ENCODE measurements around the gene ELP5. TPM values are rescaled to one million over a fixed set of nuclear protein-coding genes. Genes with fewer than 3 reads are reported as not detected.

ELP5 gene
- total and polyA plus RNA-seq, 10 of the 15 experiments (the other 5 are each of a cell fraction or from before 2014, with no cell fraction given) = 41.1 to 109 (median 77.5) TPM

DNA sequence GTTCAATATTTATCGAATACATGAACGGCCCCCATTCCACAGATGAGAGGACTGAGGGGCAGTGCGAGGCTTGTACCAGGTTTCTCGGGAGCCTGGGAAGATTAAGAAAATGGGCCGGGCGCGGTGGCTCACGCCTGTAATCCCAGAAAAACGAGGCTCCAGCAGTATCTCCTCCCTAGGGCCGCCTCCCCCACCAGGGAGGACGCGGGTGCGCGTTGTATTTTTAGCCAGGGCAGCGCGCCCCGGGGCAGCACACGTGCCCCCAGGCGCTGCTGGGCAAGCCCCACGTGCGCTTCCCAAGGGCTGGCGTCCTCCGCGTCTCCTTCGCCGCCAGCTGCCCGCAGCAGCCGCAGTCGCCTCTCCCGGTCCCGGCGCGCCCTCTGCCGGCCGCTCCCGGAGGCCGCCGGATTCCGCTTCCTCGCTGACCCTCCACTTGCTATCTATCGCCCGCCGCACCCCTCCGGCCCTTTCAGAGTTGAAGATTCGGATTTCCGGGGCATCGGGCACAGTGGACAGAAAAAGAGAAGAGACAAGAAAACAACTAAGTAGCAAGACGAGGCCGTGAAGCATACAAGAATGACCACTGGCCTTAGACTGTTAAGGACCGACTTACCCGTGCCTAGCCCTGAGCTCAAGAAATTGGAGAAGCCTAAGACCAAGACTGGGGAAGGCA, 44.3 kb downstream of the ELP5 start:
- ATAC-seq = peak; percentile 89
- peak overlapping the region; percentile 11; the same call in 1 of the 2 replicates for H3K4me3 ChIP-seq
- no peak for FAIRE-seq
- peak overlapping the region; percentile 64 for H2AFZ ChIP-seq (ENCODE audit: control insufficient read depth, low read depth, low read length)
- 6% methylated on average over 51 of the region's 51 CpGs for WGBS (ENCODE audit: insufficient coverage, insufficient replicate concordance, low lambda C conversion rate, missing lambda C conversion rate)
- H3K27me3 ChIP-seq (replicated peaks in 1 of 2; ENCODE audit: control insufficient read depth in 2 of 2, insufficient read depth in 2 of 2, low read length in 1 of 2) = peaks cover 3 to 5% of the 10 kb centered on the region in 2 experiments
- no peak overlapping the region for H3K9ac ChIP-seq (ENCODE audit: control insufficient read depth, insufficient read depth, low read length)
- H3K9me3 ChIP-seq (replicated peaks; ENCODE audit: control insufficient read depth, insufficient read depth, low read length) = no peaks in the 10 kb centered on the region
- SMC1A ChIA-PET (ENCODE audit: uncharacterized antibody, unreplicated experiment) = interaction anchor here (0.7 to 2.4 kb wide), 12 partner anchors 9 to 251 kb away, joined by 3 to 19 read pairs (median 6); partner anchors contain the start of gene SLC2A4
- H3K27ac ChIP-seq (ENCODE audit: control insufficient read depth, insufficient read depth) = no peak overlapping the region
- H4K20me1 ChIP-seq (ENCODE audit: control insufficient read depth, insufficient read depth) = no peaks in the 10 kb centered on the region
- in situ Hi-C loops (cut with MboI) (loop anchor here (5.0 kb wide), 1 partner anchor 254 kb away; the partner anchor contains the start of gene SLC16A11), intact Hi-C loops (cut with micrococcal nuclease; ENCODE audit: unreplicated experiment) (loop anchor here (1.0 to 5.0 kb wide), 3 partner anchors 16 to 252 kb away; partner anchors contain the start of gene SLC16A11)
- H3K36me3 ChIP-seq (ENCODE audit: control insufficient read depth in 2 of 2, insufficient read depth in 2 of 2, low read length in 1 of 2) = no peaks in the 10 kb centered on the region
- CTCF ChIA-PET = interaction anchor here (0.6 to 5.7 kb wide), 31 partner anchors 9 to 318 kb away, joined by 3 to 102 read pairs (median 4); partner anchors contain the start of genes ACADVL, ACAP1, DLG4 and DVL2
- RAD21 ChIA-PET (ENCODE audit: unreplicated experiment) = interaction anchor here (0.7 to 2.1 kb wide), 14 partner anchors 9 to 252 kb away, joined by 3 to 44 read pairs (median 6); partner anchors contain the start of genes ACADVL, ACAP1, DLG4 and GABARAP
- H3K4me1 ChIP-seq (ENCODE audit: control insufficient read depth, insufficient read depth, low read length) = peaks cover 3% of the 10 kb centered on the region
- H3K79me2 ChIP-seq (ENCODE audit: control insufficient read depth, insufficient read depth, low read length) = no peaks in the 10 kb centered on the region
- no peak for DNase-seq (ENCODE audit: low read depth, low spot score)
- peak overlapping the region; percentile 71 for H3K4me2 ChIP-seq (ENCODE audit: control insufficient read depth, insufficient read depth)
- POLR2A ChIA-PET = interaction anchor here (0.9 to 1.7 kb wide), 5 partner anchors 14 to 76 kb away, joined by 3 to 4 read pairs (median 3); partner anchors contain the start of genes ACAP1 and SLC2A4
- no TSS peak for BruUV-seq (replicated peaks)
- no peak for TF ChIP-seq SPI1 (IDR thresholded peaks at IDR 0.05; ENCODE audit: borderline replicate concordance, insufficient read depth, low read depth, low read length)
- TF ChIP-seq, protein P1, sequence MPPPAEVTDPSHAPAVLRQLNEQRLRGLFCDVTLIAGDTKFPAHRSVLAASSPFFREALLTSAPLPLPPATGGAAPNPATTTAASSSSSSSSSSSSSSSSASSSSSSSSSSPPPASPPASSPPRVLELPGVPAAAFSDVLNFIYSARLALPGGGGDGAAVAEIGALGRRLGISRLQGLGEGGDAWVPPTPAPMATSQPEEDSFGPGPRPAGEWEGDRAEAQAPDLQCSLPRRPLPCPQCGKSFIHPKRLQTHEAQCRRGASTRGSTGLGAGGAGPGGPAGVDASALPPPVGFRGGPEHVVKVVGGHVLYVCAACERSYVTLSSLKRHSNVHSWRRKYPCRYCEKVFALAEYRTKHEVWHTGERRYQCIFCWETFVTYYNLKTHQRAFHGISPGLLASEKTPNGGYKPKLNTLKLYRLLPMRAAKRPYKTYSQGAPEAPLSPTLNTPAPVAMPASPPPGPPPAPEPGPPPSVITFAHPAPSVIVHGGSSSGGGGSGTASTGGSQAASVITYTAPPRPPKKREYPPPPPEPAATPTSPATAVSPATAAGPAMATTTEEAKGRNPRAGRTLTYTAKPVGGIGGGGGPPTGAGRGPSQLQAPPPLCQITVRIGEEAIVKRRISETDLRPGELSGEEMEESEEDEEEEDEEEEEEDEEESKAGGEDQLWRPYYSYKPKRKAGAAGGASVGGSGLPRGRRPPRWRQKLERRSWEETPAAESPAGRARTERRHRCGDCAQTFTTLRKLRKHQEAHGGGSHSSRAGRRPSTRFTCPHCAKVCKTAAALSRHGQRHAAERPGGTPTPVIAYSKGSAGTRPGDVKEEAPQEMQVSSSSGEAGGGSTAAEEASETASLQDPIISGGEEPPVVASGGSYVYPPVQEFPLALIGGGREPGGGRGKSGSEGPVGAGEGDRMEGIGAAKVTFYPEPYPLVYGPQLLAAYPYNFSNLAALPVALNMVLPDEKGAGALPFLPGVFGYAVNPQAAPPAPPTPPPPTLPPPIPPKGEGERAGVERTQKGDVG (CRISPR knock-in tag; IDR thresholded peaks at IDR 0.05) = no peak
- no peak for TF ChIP-seq TAF1 (IDR thresholded peaks at IDR 0.05; ENCODE audit: borderline replicate concordance, low read depth, low read length)
- TF ChIP-seq RUNX3 (IDR thresholded peaks at IDR 0.05; ENCODE audit: low read length) = peak; percentile 68
- no peak for TF ChIP-seq HDAC2 (IDR thresholded peaks at IDR 0.05)
- TF ChIP-seq CEBPB (IDR thresholded peaks at IDR 0.05; ENCODE audit: borderline replicate concordance in 1 of 2, low read depth in 2 of 2, low read length in 2 of 2) = no peak
- no peak for TF ChIP-seq FOS (IDR thresholded peaks at IDR 0.05; ENCODE audit: borderline replicate concordance, extremely low read depth, insufficient read length)
- no peak for TF ChIP-seq SMAD1 (IDR thresholded peaks at IDR 0.05; ENCODE audit: low read depth, partially characterized antibody)
- TF ChIP-seq, protein P2, sequence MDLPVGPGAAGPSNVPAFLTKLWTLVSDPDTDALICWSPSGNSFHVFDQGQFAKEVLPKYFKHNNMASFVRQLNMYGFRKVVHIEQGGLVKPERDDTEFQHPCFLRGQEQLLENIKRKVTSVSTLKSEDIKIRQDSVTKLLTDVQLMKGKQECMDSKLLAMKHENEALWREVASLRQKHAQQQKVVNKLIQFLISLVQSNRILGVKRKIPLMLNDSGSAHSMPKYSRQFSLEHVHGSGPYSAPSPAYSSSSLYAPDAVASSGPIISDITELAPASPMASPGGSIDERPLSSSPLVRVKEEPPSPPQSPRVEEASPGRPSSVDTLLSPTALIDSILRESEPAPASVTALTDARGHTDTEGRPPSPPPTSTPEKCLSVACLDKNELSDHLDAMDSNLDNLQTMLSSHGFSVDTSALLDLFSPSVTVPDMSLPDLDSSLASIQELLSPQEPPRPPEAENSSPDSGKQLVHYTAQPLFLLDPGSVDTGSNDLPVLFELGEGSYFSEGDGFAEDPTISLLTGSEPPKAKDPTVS (IDR thresholded peaks at IDR 0.05; ENCODE audit: low read depth, low read length) = no peak
- TF ChIP-seq, protein P3, sequence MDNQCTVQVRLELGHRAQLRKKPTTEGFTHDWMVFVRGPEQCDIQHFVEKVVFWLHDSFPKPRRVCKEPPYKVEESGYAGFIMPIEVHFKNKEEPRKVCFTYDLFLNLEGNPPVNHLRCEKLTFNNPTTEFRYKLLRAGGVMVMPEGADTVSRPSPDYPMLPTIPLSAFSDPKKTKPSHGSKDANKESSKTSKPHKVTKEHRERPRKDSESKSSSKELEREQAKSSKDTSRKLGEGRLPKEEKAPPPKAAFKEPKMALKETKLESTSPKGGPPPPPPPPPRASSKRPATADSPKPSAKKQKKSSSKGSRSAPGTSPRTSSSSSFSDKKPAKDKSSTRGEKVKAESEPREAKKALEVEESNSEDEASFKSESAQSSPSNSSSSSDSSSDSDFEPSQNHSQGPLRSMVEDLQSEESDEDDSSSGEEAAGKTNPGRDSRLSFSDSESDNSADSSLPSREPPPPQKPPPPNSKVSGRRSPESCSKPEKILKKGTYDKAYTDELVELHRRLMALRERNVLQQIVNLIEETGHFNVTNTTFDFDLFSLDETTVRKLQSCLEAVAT (IDR thresholded peaks at IDR 0.05) = no peak
- no peak for TF ChIP-seq SIX5 (IDR thresholded peaks at IDR 0.05; ENCODE audit: low read depth, low read length, severe bottlenecking)
- no peak for TF ChIP-seq POU2F2 (IDR thresholded peaks at IDR 0.05; ENCODE audit: borderline replicate concordance, low read depth, low read length)
- no peak for TF ChIP-seq ZNF384 (IDR thresholded peaks at IDR 0.05; ENCODE audit: borderline replicate concordance, low read depth, low read length)
- TF ChIP-seq YY1 (IDR thresholded peaks at IDR 0.05; ENCODE audit: low read depth, low read length) = peak; percentile 72
- peak; percentile 49; the same call in 1 of the 2 replicates for TF ChIP-seq STAT1 (conservative IDR thresholded peaks at IDR 0.05)
- no peak; the same call in none of the 2 replicates for TF ChIP-seq GATAD2B (conservative IDR thresholded peaks at IDR 0.05; ENCODE audit: low read depth)
